ENCODE measurements around the gene NDUFAF4. TPM values are rescaled to one million over a fixed set of nuclear protein-coding genes. Genes with fewer than 3 reads are reported as not detected.

NDUFAF4 gene
- total RNA-seq (2014; rRNA removed; shearing (Covaris generic)), result 120 and 122 TPM in 2 replicates
- polyA plus RNA-seq (2015; cell fraction: cytosol; rRNA removed), result 33.7 and 39.8 TPM in 2 replicates
- polyA plus RNA-seq (2015; cell fraction: nucleus; rRNA removed), result 26.8 and 35.8 TPM in 2 replicates

- in situ Hi-C loops (cut with HindIII; ENCODE audit: low pct_unique_long_range_greater_than_20kb, low sequenced_read_pairs), result no loop called here
- DNase-seq (ENCODE audit: low read depth, low spot score), result peak; percentile 93
These were observed at the start of gene NDUFAF4 for GRCh38 chr6:96897396-96898240. Gene NDUFAF4, minus strand, starts transcription at chr6:96897891. Its CDS starts 90 bp downstream, at chr6:96897801.

GRCh38 chr6:96947055-96947454, 49.4 kb upstream of the NDUFAF4 start:
- in situ Hi-C loops (cut with HindIII; ENCODE audit: low pct_unique_long_range_greater_than_20kb, low sequenced_read_pairs), result no loop called here
- no peak for DNase-seq (ENCODE audit: low read depth, low spot score)

- in situ Hi-C loops (cut with HindIII; ENCODE audit: low pct_unique_long_range_greater_than_20kb, low sequenced_read_pairs), result no loop called here
- no peak for DNase-seq (ENCODE audit: low read depth, low spot score)
These were observed 46.0 kb upstream of the NDUFAF4 start for GRCh38 chr6:96943555-96944215.

- no peak for DNase-seq (ENCODE audit: low read depth, low spot score)
- in situ Hi-C loops (cut with HindIII; ENCODE audit: low pct_unique_long_range_greater_than_20kb, low sequenced_read_pairs), result no loop called here
These were observed 45.0 kb upstream of the NDUFAF4 start for GRCh38 chr6:96942676-96943075.

- in situ Hi-C loops (cut with HindIII; ENCODE audit: low pct_unique_long_range_greater_than_20kb, low sequenced_read_pairs), result no loop called here
- DNase-seq (ENCODE audit: low read depth, low spot score), result no peak
These were observed 42.6 kb upstream of the NDUFAF4 start for GRCh38 chr6:96940322-96940721.

- in situ Hi-C loops (cut with HindIII; ENCODE audit: low pct_unique_long_range_greater_than_20kb, low sequenced_read_pairs), result no loop called here
- peak; percentile 16 for DNase-seq (ENCODE audit: low read depth, low spot score)
These were observed 41.5 kb upstream of the NDUFAF4 start for GRCh38 chr6:96939007-96939805.

GRCh38 chr6:96934087-96934486, 36.4 kb upstream of the NDUFAF4 start:
- DNase-seq (ENCODE audit: low read depth, low spot score), result no peak
- in situ Hi-C loops (cut with HindIII; ENCODE audit: low pct_unique_long_range_greater_than_20kb, low sequenced_read_pairs), result no loop called here

GRCh38 chr6:96931198-96931597, 33.5 kb upstream of the NDUFAF4 start:
- in situ Hi-C loops (cut with HindIII; ENCODE audit: low pct_unique_long_range_greater_than_20kb, low sequenced_read_pairs), result no loop called here

GRCh38 chr6:96929741-96930140, 32.0 kb upstream of the NDUFAF4 start:
- in situ Hi-C loops (cut with HindIII; ENCODE audit: low pct_unique_long_range_greater_than_20kb, low sequenced_read_pairs), result no loop called here
- DNase-seq (ENCODE audit: low read depth, low spot score), result no peak

More at GRCh38 chr6:96931198-96931597, 33.5 kb upstream of the NDUFAF4 start:
- DNase-seq (ENCODE audit: low read depth, low spot score), result no peak

- no peak for DNase-seq (ENCODE audit: low read depth, low spot score)
- in situ Hi-C loops (cut with HindIII; ENCODE audit: low pct_unique_long_range_greater_than_20kb, low sequenced_read_pairs), result no loop called here
These were observed 30.0 kb upstream of the NDUFAF4 start for GRCh38 chr6:96927660-96928059.

GRCh38 chr6:96926425-96926824, 28.7 kb upstream of the NDUFAF4 start:
- in situ Hi-C loops (cut with HindIII; ENCODE audit: low pct_unique_long_range_greater_than_20kb, low sequenced_read_pairs), result no loop called here
- no peak for DNase-seq (ENCODE audit: low read depth, low spot score)

GRCh38 chr6:96925290-96925687, 27.6 kb upstream of the NDUFAF4 start:
- DNase-seq (ENCODE audit: low read depth, low spot score), result no peak
- in situ Hi-C loops (cut with HindIII; ENCODE audit: low pct_unique_long_range_greater_than_20kb, low sequenced_read_pairs), result no loop called here

- peak; percentile 10 for DNase-seq (ENCODE audit: low read depth, low spot score)
- in situ Hi-C loops (cut with HindIII; ENCODE audit: low pct_unique_long_range_greater_than_20kb, low sequenced_read_pairs), result no loop called here
These were observed 26.3 kb upstream of the NDUFAF4 start for GRCh38 chr6:96923871-96924493.

- no peak for DNase-seq (ENCODE audit: low read depth, low spot score)
- in situ Hi-C loops (cut with HindIII; ENCODE audit: low pct_unique_long_range_greater_than_20kb, low sequenced_read_pairs), result no loop called here
These were observed 25.7 kb upstream of the NDUFAF4 start for GRCh38 chr6:96923400-96923799.

- no peak for DNase-seq (ENCODE audit: low read depth, low spot score)
- in situ Hi-C loops (cut with HindIII; ENCODE audit: low pct_unique_long_range_greater_than_20kb, low sequenced_read_pairs), result no loop called here
These were observed 19.4 kb upstream of the NDUFAF4 start for GRCh38 chr6:96917098-96917497.

- DNase-seq (ENCODE audit: low read depth, low spot score), result no peak
- in situ Hi-C loops (cut with HindIII; ENCODE audit: low pct_unique_long_range_greater_than_20kb, low sequenced_read_pairs), result no loop called here
These were observed 15.9 kb upstream of the NDUFAF4 start for GRCh38 chr6:96913621-96914020.

- DNase-seq (ENCODE audit: low read depth, low spot score), result no peak
- in situ Hi-C loops (cut with HindIII; ENCODE audit: low pct_unique_long_range_greater_than_20kb, low sequenced_read_pairs), result no loop called here
These were observed 14.1 kb upstream of the NDUFAF4 start for GRCh38 chr6:96911751-96912150.
